ENCODE data around the gene NTF4. TPM values are rescaled to one million over a fixed set of nuclear protein-coding genes. Genes with fewer than 3 reads are reported as not detected.
A peak's percentile ranks its signal among the peaks of the same experiment; 100 is the strongest.
"Not testable (repeated sequence)": the region's sequence is repeated elsewhere in the genome, so short reads cannot be mapped to it uniquely, and the experiment has no call there.

Gene NTF4
- total RNA-seq, 4 donors from 2014 or later = 0.33 TPM; not detected in 3

DNA sequence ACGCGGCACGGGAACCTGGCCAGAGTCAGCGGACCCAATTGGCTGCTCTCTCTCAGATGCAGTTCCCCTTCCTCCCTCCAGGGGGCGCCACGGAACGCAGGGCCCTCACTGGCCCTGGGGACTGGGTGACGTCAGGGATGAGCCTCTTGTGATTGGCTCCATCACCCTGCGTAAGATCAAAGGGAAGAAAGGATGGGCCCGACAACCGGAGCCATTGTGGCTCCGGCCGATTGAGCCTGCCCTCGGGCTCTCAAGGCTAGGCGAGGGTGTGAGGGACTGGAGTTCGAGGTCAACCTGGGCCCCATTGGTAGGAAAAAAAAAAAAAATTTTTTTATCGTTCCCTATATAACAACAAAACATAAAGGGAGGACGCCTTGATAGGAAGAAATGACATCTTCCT lies 27.8 kb downstream of the NTF4 start, which contains the start of gene CGB1:
TSS of gene CGB1 (minus strand) at position 81 of the 400 bp plus-strand sequence. CDS start 184 bp downstream, outside the sequence.
- DNase-seq; H3K36me3 ChIP-seq; H3K27ac ChIP-seq; H3K27me3 ChIP-seq; intact Hi-C loops (cut with DNase I); H3K9me3 ChIP-seq; H3K4me3 ChIP-seq (replicated peaks in 1 of 3); H3K4me1 ChIP-seq: not testable (repeated sequence)
- WGBS, 2 donors = 56 to 61% methylated on average over 18 of the region's 18 CpGs
- TF ChIP-seq CTCF (IDR thresholded peaks at IDR 0.05) = peak in 1 of 6 experiments; percentile 9

GRCh38 chr19:49031642-49032301 lies 32.8 kb downstream of the NTF4 start, which contains the start of gene CGB2:
Gene CGB2 (plus strand): TSS chr19:49031890. CDS start chr19:49032096, 206 bp downstream.
- H3K9me3 ChIP-seq; DNase-seq; H3K4me3 ChIP-seq (replicated peaks in 1 of 3); intact Hi-C loops (cut with DNase I); H3K27me3 ChIP-seq; H3K36me3 ChIP-seq; H3K4me1 ChIP-seq; H3K27ac ChIP-seq: not testable (repeated sequence)
- WGBS, 2 donors = 21 to 34% methylated on average over 22 to 28 of the region's 28 CpGs

- H3K27ac ChIP-seq; intact Hi-C loops (cut with DNase I); H3K4me1 ChIP-seq; DNase-seq; H3K36me3 ChIP-seq; H3K9me3 ChIP-seq; H3K4me3 ChIP-seq (replicated peaks in 1 of 3); H3K27me3 ChIP-seq: not testable (repeated sequence)
- WGBS, 2 donors = 92 to 95% methylated on average over 4 to 7 of the region's 8 CpGs
These were observed 34.3 kb downstream of the NTF4 start for GRCh38 chr19:49030323-49030722.

- H3K9me3 ChIP-seq; H3K4me1 ChIP-seq; H3K36me3 ChIP-seq; H3K27me3 ChIP-seq; intact Hi-C loops (cut with DNase I); DNase-seq; H3K4me3 ChIP-seq (replicated peaks in 1 of 3); H3K27ac ChIP-seq: not testable (repeated sequence)
- WGBS, 2 donors = 92 to 95% methylated on average over 8 to 11 of the region's 14 CpGs
These were observed 34.9 kb downstream of the NTF4 start for GRCh38 chr19:49029749-49030148.

DNA sequence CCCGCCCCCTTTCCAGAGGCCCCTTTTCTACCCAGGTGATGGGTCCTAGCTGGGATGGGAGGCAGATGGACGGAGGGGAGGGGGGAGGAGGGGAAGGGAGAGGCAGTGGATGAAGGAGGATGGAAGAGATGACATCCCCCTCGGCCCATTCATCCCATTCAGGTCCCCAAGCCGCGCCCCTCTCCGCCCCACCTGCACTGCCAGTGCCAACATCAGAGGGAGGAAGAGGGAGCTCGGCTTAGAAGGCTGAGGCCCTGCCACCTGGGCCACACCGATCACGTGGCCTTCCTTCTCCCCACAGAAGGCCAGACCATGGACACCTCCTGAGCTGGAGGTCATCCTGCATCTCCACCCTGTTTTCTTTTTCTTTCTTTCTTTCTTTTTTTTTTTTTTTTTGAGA lies 35.9 kb downstream of the NTF4 start:
- H3K27ac ChIP-seq; H3K9me3 ChIP-seq; H3K36me3 ChIP-seq; DNase-seq; H3K27me3 ChIP-seq; H3K4me3 ChIP-seq (replicated peaks in 1 of 3); intact Hi-C loops (cut with DNase I); H3K4me1 ChIP-seq: not testable (repeated sequence)
- 79 to 83% methylated on average over 7 to 8 of the region's 9 CpGs for WGBS, 2 donors

DNA sequence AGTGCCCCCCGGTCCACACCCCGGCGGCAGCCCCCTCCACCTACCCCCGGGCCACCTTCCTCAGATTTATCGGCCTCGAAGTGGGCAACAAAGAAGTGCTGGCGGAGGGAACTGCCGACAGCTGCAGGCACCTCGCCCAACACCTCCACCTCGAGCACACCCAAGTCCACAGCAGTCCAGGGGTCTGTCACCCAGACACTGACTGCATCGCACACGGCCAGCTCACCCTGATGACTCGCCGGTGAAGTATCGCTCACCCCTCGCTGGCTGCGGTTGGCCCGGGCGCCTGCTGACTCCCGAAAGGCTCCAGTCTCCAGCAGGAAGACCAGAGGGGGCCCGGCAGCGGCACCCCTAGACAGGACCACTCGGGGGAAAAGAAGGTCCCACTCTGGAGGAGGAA lies 39.0 kb downstream of the NTF4 start:
- DNase-seq = not testable (repeated sequence)

GRCh38 chr19:49025088-49025487 lies 39.5 kb downstream of the NTF4 start:
- H3K27ac ChIP-seq; H3K4me1 ChIP-seq; DNase-seq; H3K27me3 ChIP-seq; intact Hi-C loops (cut with DNase I); H3K9me3 ChIP-seq; H3K36me3 ChIP-seq; H3K4me3 ChIP-seq (replicated peaks in 1 of 3): not testable (repeated sequence)
- 70 to 88% methylated on average over 2 to 4 of the region's 6 CpGs for WGBS, 2 donors

More for the DNA sequence above, 39.0 kb downstream of the NTF4 start:
- 82 to 88% methylated on average over 18 to 20 of the region's 23 CpGs for WGBS, 2 donors
- H3K9me3 ChIP-seq; H3K27me3 ChIP-seq; H3K4me3 ChIP-seq (replicated peaks in 1 of 3); intact Hi-C loops (cut with DNase I); H3K36me3 ChIP-seq; H3K27ac ChIP-seq; H3K4me1 ChIP-seq: not testable (repeated sequence)

DNA sequence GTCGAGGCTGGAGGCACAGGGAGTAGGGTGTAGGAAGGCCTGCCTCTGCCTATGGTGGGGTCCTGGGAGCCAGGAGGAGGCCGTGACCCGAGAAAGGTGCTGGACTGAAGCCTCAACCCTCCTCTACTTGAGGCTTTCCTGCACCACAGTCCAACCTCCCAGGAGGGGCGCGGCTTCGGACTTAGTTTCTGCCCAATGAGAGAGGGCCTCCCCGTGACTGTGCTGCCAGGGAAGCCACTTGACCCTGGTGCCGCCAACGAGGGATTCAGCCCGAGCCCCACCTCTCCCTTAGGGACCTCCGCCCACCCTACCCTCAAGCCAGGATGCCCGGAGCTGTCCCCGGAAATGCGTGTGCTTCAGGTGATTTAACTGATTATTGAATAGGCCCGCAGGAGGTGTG lies 40.4 kb downstream of the NTF4 start, which contains the start of gene CGB3:
TSS of gene CGB3 (minus strand) at position 101 of the 400 bp plus-strand sequence. CDS start 362 bp downstream, outside the sequence.
- H3K27ac ChIP-seq; H3K4me3 ChIP-seq (replicated peaks in 1 of 3); DNase-seq; H3K27me3 ChIP-seq; H3K4me1 ChIP-seq; H3K9me3 ChIP-seq; intact Hi-C loops (cut with DNase I); H3K36me3 ChIP-seq: not testable (repeated sequence)
- 53 to 87% methylated on average over 3 of the region's 15 CpGs for WGBS, 2 donors

All from thyroid gland (tissue), 4 donors.